Smooth muscle cell (in vitro differentiated cells): ENCODE measurements around the gene ARHGEF7. TPM values are rescaled to one million over a fixed set of nuclear protein-coding genes. Genes with fewer than 3 reads are reported as not detected.

ENCODE experiments used
- DNase-seq: peaks from one replicate; lab custom pipeline; 2025; ENCODE audit not compliant: unreplicated experiment; lab: John Stamatoyannopoulos, UW
- H2AFZ ChIP-seq: fragments of 200-600 bp; sonication (generic); 2 replicates; pipeline ENCODE4 v1.6.0; 2016; ENCODE audit warnings: antibody characterized with exemption, low read depth, mild to moderate bottlenecking
- H3F3A ChIP-seq: fragments of 200-600 bp; sonication (generic); 2 replicates; pipeline ENCODE4 v1.6.0; 2017; ENCODE audit warnings: antibody characterized with exemption, low read depth
- H3K27ac ChIP-seq: fragments of 200-600 bp; sonication (generic); 2 replicates; pipeline ENCODE4 v1.5.1; 2016; ENCODE audit warnings: low read depth, mild to moderate bottlenecking
- H3K27me3 ChIP-seq: fragments of 200-600 bp; sonication (generic); 2 replicates; pipeline ENCODE4 v1.6.1; 2016; ENCODE audit warnings: low read depth, mild to moderate bottlenecking
- H3K36me3 ChIP-seq: fragments of 200-600 bp; sonication (generic); 2 replicates; pipeline ENCODE4 v1.5.1; 2016; ENCODE audit warnings: low read depth
- H3K4me1 ChIP-seq: fragments of 200-600 bp; sonication (generic); 2 replicates; pipeline ENCODE4 v1.5.1; 2016; ENCODE audit warnings: low read depth
- H3K4me2 ChIP-seq: fragments of 200-600 bp; sonication (generic); 2 replicates; pipeline ENCODE4 v1.6.0; 2016; ENCODE audit warnings: mild to moderate bottlenecking
- H3K4me3 ChIP-seq: fragments of 200-600 bp; sonication (generic); 2 replicates; pipeline ENCODE4 v1.5.1; 2016; ENCODE audit warnings: mild to moderate bottlenecking
- H3K79me2 ChIP-seq: fragments of 200-600 bp; sonication (generic); 2 replicates; pipeline ENCODE4 v1.6.0; 2016; ENCODE audit warnings: low read depth, mild to moderate bottlenecking
- H3K9ac ChIP-seq: fragments of 200-600 bp; sonication (generic); 2 replicates; pipeline ENCODE4 v1.6.0; 2016; ENCODE audit warnings: low read depth
- H3K9me3 ChIP-seq: fragments of 200-600 bp; sonication (generic); replicated peaks from 2 replicates; pipeline ENCODE4 v1.5.1; 2016; ENCODE audit warnings: low read depth
- H4K20me1 ChIP-seq: fragments of 200-600 bp; sonication (generic); 2 replicates; pipeline ENCODE4 v1.6.0; 2016; ENCODE audit warnings: low read depth
- CTCF ChIP-seq: fragments of 200-600 bp; sonication (generic); IDR thresholded peaks from 2 replicates; pipeline ENCODE4 v1.5.1; 2017; ENCODE audit warnings: borderline replicate concordance, mild to moderate bottlenecking, antibody characterized with exemption; ENCODE audit not compliant: insufficient read depth, poor library complexity, severe bottlenecking
- WGBS: methylation state at CpG from one replicate; pipeline ENCODE4 v1.1.7; 2016; ENCODE audit warnings: low lambda C conversion rate; 5-methylcytosine and 5-hydroxymethylcytosine counted together
- polyA plus RNA-seq: library from polyadenylated mRNA; unstranded; fragments of >200 nt; fragmentation: Nextera tagmentation; extraction: Ambion mirVana; gene quantifications from 2 replicates; pipeline ENCODE4 v1.2.1, GENCODE V29; 2016
- total RNA-seq: library from RNA; depleted of rRNA; stranded (reverse); fragments of >200 nt; gene quantifications from 2 replicates; pipeline ENCODE4 v1.2.3, GENCODE V29; 2014

Gene ARHGEF7
- total and polyA plus RNA-seq, 2 experiments from 2014 or later, result 13.8 to 32.4 TPM

- H3F3A ChIP-seq, result no peaks in the 10 kb centered on the region
- DNase-seq, result no peak
- no peaks in the 10 kb centered on the region for H3K27me3 ChIP-seq
- H3K27ac ChIP-seq, result no peak overlapping the region
- no peaks in the 10 kb centered on the region for H3K79me2 ChIP-seq
- no peak overlapping the region for H2AFZ ChIP-seq
- H3K4me2 ChIP-seq, result no peak overlapping the region
- H3K4me1 ChIP-seq, result no peaks in the 10 kb centered on the region
- H3K9me3 ChIP-seq, result no peaks in the 10 kb centered on the region
- H3K36me3 ChIP-seq, result peaks cover 22% of the 10 kb centered on the region
- WGBS, result 97% methylated on average over 5 of the region's 5 CpGs
- H3K9ac ChIP-seq, result no peak overlapping the region
- no peak for TF ChIP-seq CTCF
- H4K20me1 ChIP-seq, result peaks cover 17% of the 10 kb centered on the region
- H3K4me3 ChIP-seq, result no peak overlapping the region
Measured at GRCh38 chr13:111275995-111276618, 161.0 kb downstream of the ARHGEF7 start.

GRCh38 chr13:111278258-111278657, 163.1 kb downstream of the ARHGEF7 start:
- Histone ChIP-seq H3K4me2 (no peak overlapping the region), H3K4me1 (no peaks in the 10 kb centered on the region), H3K27ac (no peak overlapping the region), H3K9me3 (no peaks in the 10 kb centered on the region), H4K20me1 (peaks cover 13% of the 10 kb centered on the region), H3K4me3 (no peak overlapping the region), H3K27me3 (no peaks in the 10 kb centered on the region), H3K9ac (no peak overlapping the region), H3F3A (no peaks in the 10 kb centered on the region), H3K36me3 (peaks cover 19% of the 10 kb centered on the region), H2AFZ (no peak overlapping the region), H3K79me2 (no peaks in the 10 kb centered on the region)
- WGBS, result 99% methylated on average over 10 of the region's 10 CpGs
- no peak for DNase-seq
- no peak for TF ChIP-seq CTCF

- H3K9ac ChIP-seq, result no peak overlapping the region
- H3K4me1 ChIP-seq, result no peaks in the 10 kb centered on the region
- H3F3A ChIP-seq, result no peaks in the 10 kb centered on the region
- no peak overlapping the region for H2AFZ ChIP-seq
- peaks cover 23% of the 10 kb centered on the region for H3K36me3 ChIP-seq
- H3K27me3 ChIP-seq, result no peaks in the 10 kb centered on the region
- no peaks in the 10 kb centered on the region for H3K79me2 ChIP-seq
- DNase-seq, result no peak
- no peak for TF ChIP-seq CTCF
- no peak overlapping the region for H3K27ac ChIP-seq
- H3K4me2 ChIP-seq, result no peak overlapping the region
- peaks cover 6% of the 10 kb centered on the region for H4K20me1 ChIP-seq
- WGBS, result 96% methylated on average over 17 of the region's 17 CpGs
- no peaks in the 10 kb centered on the region for H3K9me3 ChIP-seq
- H3K4me3 ChIP-seq, result no peak overlapping the region
Measured at GRCh38 chr13:111278743-111279652, 163.9 kb downstream of the ARHGEF7 start.
